Measurements from ENCODE around the gene P4HA2. TPM values are rescaled to one million over a fixed set of nuclear protein-coding genes. Genes with fewer than 3 reads are reported as not detected.

P4HA2 gene
- total RNA-seq, 2 donors from 2014 or later: 8.4 to 22.9 TPM

GRCh38 chr5:132267931-132268768 is 40.5 kb upstream of the P4HA2 start:
- H3K36me3 Mint-ChIP-seq (ENCODE audit: low read depth): no peaks in the 10 kb centered on the region
- peaks cover 4% of the 10 kb centered on the region for H3K4me1 Mint-ChIP-seq
- H3K4me3 Mint-ChIP-seq: no peak overlapping the region
- no peaks in the 10 kb centered on the region for H3K27me3 Mint-ChIP-seq
- no peak for ATAC-seq (replicated peaks)
- H3K27ac Mint-ChIP-seq: peak overlapping the region; percentile 37
- no peaks in the 10 kb centered on the region for H3K9me3 Mint-ChIP-seq

GRCh38 chr5:132267166-132267739 is 39.6 kb upstream of the P4HA2 start:
- Mint-ChIP-seq H3K27me3 (no peaks in the 10 kb centered on the region), H3K36me3 (ENCODE audit: low read depth) (no peaks in the 10 kb centered on the region), H3K4me3 (no peak overlapping the region), H3K9me3 (no peaks in the 10 kb centered on the region), H3K4me1 (peaks cover 2% of the 10 kb centered on the region), H3K27ac (peak overlapping the region; percentile 37)
- ATAC-seq (replicated peaks): no peak

GRCh38 chr5:132266836-132267160 is 39.1 kb upstream of the P4HA2 start:
- H3K4me3 Mint-ChIP-seq: no peak overlapping the region
- H3K9me3 Mint-ChIP-seq: no peaks in the 10 kb centered on the region
- H3K36me3 Mint-ChIP-seq (ENCODE audit: low read depth): no peaks in the 10 kb centered on the region
- no peaks in the 10 kb centered on the region for H3K27me3 Mint-ChIP-seq
- peak overlapping the region; percentile 37 for H3K27ac Mint-ChIP-seq
- no peak for ATAC-seq (replicated peaks)
- H3K4me1 Mint-ChIP-seq: no peaks in the 10 kb centered on the region

GRCh38 chr5:132266031-132266835 is 38.6 kb upstream of the P4HA2 start:
- Mint-ChIP-seq H3K27me3 (no peaks in the 10 kb centered on the region), H3K4me1 (no peaks in the 10 kb centered on the region), H3K9me3 (no peaks in the 10 kb centered on the region), H3K4me3 (no peak overlapping the region), H3K27ac (no peak overlapping the region), H3K36me3 (ENCODE audit: low read depth) (no peaks in the 10 kb centered on the region)
- no peak for ATAC-seq (replicated peaks)

GRCh38 chr5:132265336-132266030 is 37.8 kb upstream of the P4HA2 start:
- Mint-ChIP-seq H3K27me3 (no peaks in the 10 kb centered on the region), H3K9me3 (no peaks in the 10 kb centered on the region), H3K4me1 (peaks cover 4% of the 10 kb centered on the region), H3K36me3 (ENCODE audit: low read depth) (no peaks in the 10 kb centered on the region), H3K27ac (no peak overlapping the region), H3K4me3 (no peak overlapping the region)
- no peak for ATAC-seq (replicated peaks)

GRCh38 chr5:132264546-132265335 is 37.1 kb upstream of the P4HA2 start:
- no peaks in the 10 kb centered on the region for H3K27me3 Mint-ChIP-seq
- H3K4me1 Mint-ChIP-seq: peaks cover 10% of the 10 kb centered on the region
- ATAC-seq (replicated peaks): no peak
- no peak overlapping the region for H3K4me3 Mint-ChIP-seq
- peak overlapping the region; percentile 16 for H3K27ac Mint-ChIP-seq
- H3K36me3 Mint-ChIP-seq (ENCODE audit: low read depth): no peaks in the 10 kb centered on the region
- no peaks in the 10 kb centered on the region for H3K9me3 Mint-ChIP-seq

- H3K9me3 Mint-ChIP-seq: no peaks in the 10 kb centered on the region
- H3K4me1 Mint-ChIP-seq: peaks cover 10% of the 10 kb centered on the region
- peak; percentile 65 for ATAC-seq (replicated peaks)
- H3K27ac Mint-ChIP-seq: no peak overlapping the region
- no peak overlapping the region for H3K4me3 Mint-ChIP-seq
- H3K27me3 Mint-ChIP-seq: no peaks in the 10 kb centered on the region
- H3K36me3 Mint-ChIP-seq (ENCODE audit: low read depth): no peaks in the 10 kb centered on the region
Measured at GRCh38 chr5:132263548-132264261, 36.1 kb upstream of the P4HA2 start.

- Mint-ChIP-seq H3K36me3 (ENCODE audit: low read depth) (no peaks in the 10 kb centered on the region), H3K9me3 (no peaks in the 10 kb centered on the region), H3K4me3 (no peak overlapping the region), H3K27me3 (no peaks in the 10 kb centered on the region), H3K4me1 (peaks cover 10% of the 10 kb centered on the region), H3K27ac (no peak overlapping the region)
- ATAC-seq (replicated peaks): no peak
Measured at GRCh38 chr5:132262882-132263547, 35.4 kb upstream of the P4HA2 start.

- peaks cover 10% of the 10 kb centered on the region for H3K4me1 Mint-ChIP-seq
- H3K36me3 Mint-ChIP-seq (ENCODE audit: low read depth): no peaks in the 10 kb centered on the region
- no peak overlapping the region for H3K27ac Mint-ChIP-seq
- no peaks in the 10 kb centered on the region for H3K9me3 Mint-ChIP-seq
- no peaks in the 10 kb centered on the region for H3K27me3 Mint-ChIP-seq
- ATAC-seq (replicated peaks): no peak
- H3K4me3 Mint-ChIP-seq: no peak overlapping the region
Measured at GRCh38 chr5:132261881-132262845, 34.5 kb upstream of the P4HA2 start.

GRCh38 chr5:132260714-132261551 is 33.3 kb upstream of the P4HA2 start:
- H3K27me3 Mint-ChIP-seq: peaks cover 7% of the 10 kb centered on the region
- ATAC-seq (replicated peaks): peak; percentile 62
- H3K9me3 Mint-ChIP-seq: no peaks in the 10 kb centered on the region
- peak overlapping the region; percentile 56 for H3K4me3 Mint-ChIP-seq
- H3K36me3 Mint-ChIP-seq (ENCODE audit: low read depth): no peaks in the 10 kb centered on the region
- peak overlapping the region; percentile 59 for H3K27ac Mint-ChIP-seq
- H3K4me1 Mint-ChIP-seq: peaks cover 10% of the 10 kb centered on the region

GRCh38 chr5:132260051-132260450 is 32.4 kb upstream of the P4HA2 start:
- H3K4me1 Mint-ChIP-seq: peaks cover 10% of the 10 kb centered on the region
- H3K4me3 Mint-ChIP-seq: peak overlapping the region; percentile 56
- H3K9me3 Mint-ChIP-seq: no peaks in the 10 kb centered on the region
- peak overlapping the region; percentile 59 for H3K27ac Mint-ChIP-seq
- H3K27me3 Mint-ChIP-seq: peaks cover 7% of the 10 kb centered on the region
- H3K36me3 Mint-ChIP-seq (ENCODE audit: low read depth): no peaks in the 10 kb centered on the region
- peak; percentile 42 for ATAC-seq (replicated peaks)

Data from activated T-helper 17 cell treated with anti-CD3 and anti-CD28 coated beads, Interleukin-2, amount 50 U/mL, for 72 hours (primary cell).